Lower leg skin (tissue), 3 donors: ENCODE measurements around the gene HK3.

Experiments used
- CTCF ChIP-seq, 3 donors: fragments of 450-650 bp; IDR thresholded peaks; one replicate each; pipeline ENCODE4 v1.5.1; 2016; ENCODE audit warnings: antibody characterized with exemption in 3 of 3, mild to moderate bottlenecking in 3 of 3, moderate library complexity in 2 of 3
- POLR2A ChIP-seq, 2 donors: fragments of 450-650 bp; IDR thresholded peaks; one replicate each; pipeline ENCODE4 v1.6.1; 2016 to 2017; ENCODE audit warnings: antibody characterized with exemption in 2 of 2, mild to moderate bottlenecking in 1 of 2, moderate library complexity in 1 of 2

- no peak for TF ChIP-seq CTCF (IDR thresholded peaks at IDR 0.05)
- no peak for TF ChIP-seq POLR2A (IDR thresholded peaks at IDR 0.05)
Measured at GRCh38 chr5:176897263-176897662, 1.9 kb downstream of the HK3 start.
